PFSK-1 (cell line): ENCODE results near the gene GALNT14.

Source experiments
- FOXP2 ChIP-seq: optimal IDR thresholded peaks from 2 replicates; pipeline ENCODE3; 2011; ENCODE audit warnings: borderline replicate concordance, control low read depth, inconsistent platforms; ENCODE audit not compliant: insufficient read depth; ENCODE audit errors: extremely low read length, extremely low read depth
- POLR2AphosphoS5 ChIP-seq: IDR thresholded peaks from 2 replicates; pipeline ENCODE4 v1.6.1; 2012; ENCODE audit warnings: low read depth, mild to moderate bottlenecking, control low read depth, low read length, moderate library complexity
- REST ChIP-seq, 2 experiments: IDR thresholded peaks; 2 replicates each; pipeline versions ENCODE4 v1.6.1 to v1.8.0; 2011 to 2012; ENCODE audit warnings: low read depth in 2 of 2, low read length in 2 of 2, control low read depth in 1 of 2, inconsistent platforms in 1 of 2, mild to moderate bottlenecking in 1 of 2, moderate library complexity in 1 of 2; ENCODE audit not compliant: insufficient read depth in 1 of 2
- SIN3A ChIP-seq: IDR thresholded peaks from 2 replicates; pipeline ENCODE4 v1.6.1; 2012; ENCODE audit warnings: mild to moderate bottlenecking, low read length, moderate library complexity, borderline replicate concordance; ENCODE audit not compliant: insufficient read depth
- TAF1 ChIP-seq: IDR thresholded peaks from 2 replicates; pipeline ENCODE4 v1.6.1; 2012; ENCODE audit warnings: low read length, control low read depth, borderline replicate concordance; ENCODE audit not compliant: insufficient read depth

GALNT14 gene

GRCh38 chr2:31147645-31148044 is 9.4 kb upstream of the GALNT14 start:
- TF ChIP-seq FOXP2 = no peak
- no peak for TF ChIP-seq SIN3A
- no peak for TF ChIP-seq TAF1
- no peak for TF ChIP-seq REST (IDR thresholded peaks at IDR 0.05; ENCODE audit: insufficient read depth in 1 of 2, low read depth in 2 of 2, low read length in 2 of 2)
- TF ChIP-seq POLR2AphosphoS5 = no peak

GRCh38 chr2:31142110-31142509 is 3.9 kb upstream of the GALNT14 start:
- TF ChIP-seq POLR2AphosphoS5 = no peak
- TF ChIP-seq REST (IDR thresholded peaks at IDR 0.05; ENCODE audit: insufficient read depth in 1 of 2, low read depth in 2 of 2, low read length in 2 of 2) = no peak
- TF ChIP-seq SIN3A = no peak
- no peak for TF ChIP-seq FOXP2
- no peak for TF ChIP-seq TAF1

GRCh38 chr2:31141443-31142085 is 3.3 kb upstream of the GALNT14 start:
- TF ChIP-seq SIN3A (no peak), FOXP2 (no peak), TAF1 (no peak), POLR2AphosphoS5 (no peak)

GRCh38 chr2:31140151-31140550 is 1.9 kb upstream of the GALNT14 start:
- TF ChIP-seq SIN3A = no peak
- TF ChIP-seq FOXP2 = no peak
- no peak for TF ChIP-seq TAF1
- TF ChIP-seq POLR2AphosphoS5 = no peak
- TF ChIP-seq REST (IDR thresholded peaks at IDR 0.05; ENCODE audit: insufficient read depth in 1 of 2, low read depth in 2 of 2, low read length in 2 of 2) = no peak

GRCh38 chr2:31139671-31140070 is 1.4 kb upstream of the GALNT14 start:
- TF ChIP-seq FOXP2 = no peak
- no peak for TF ChIP-seq POLR2AphosphoS5
- TF ChIP-seq REST (IDR thresholded peaks at IDR 0.05; ENCODE audit: insufficient read depth in 1 of 2, low read depth in 2 of 2, low read length in 2 of 2) = no peak
- no peak for TF ChIP-seq SIN3A
- TF ChIP-seq TAF1 = no peak
